Activated CD4-positive, alpha-beta T cell treated with anti-CD3 and anti-CD28 coated beads, Interleukin-2, Interleukin-6, amounts not matched to agents 100 ng/mL and 50 ng/mL, durations not matched to agents 16 hours and 8 hours (primary cell): ENCODE data around the gene MTHFD2.
"Not testable (repeated sequence)": the region's sequence is repeated elsewhere in the genome, so short reads cannot be mapped to it uniquely, and the experiment has no call there.

Source experiments
- DNase-seq: peaks from one replicate; pipeline ENCODE4 v3.0.0-alpha.2; 2020

The MTHFD2 gene

DNA sequence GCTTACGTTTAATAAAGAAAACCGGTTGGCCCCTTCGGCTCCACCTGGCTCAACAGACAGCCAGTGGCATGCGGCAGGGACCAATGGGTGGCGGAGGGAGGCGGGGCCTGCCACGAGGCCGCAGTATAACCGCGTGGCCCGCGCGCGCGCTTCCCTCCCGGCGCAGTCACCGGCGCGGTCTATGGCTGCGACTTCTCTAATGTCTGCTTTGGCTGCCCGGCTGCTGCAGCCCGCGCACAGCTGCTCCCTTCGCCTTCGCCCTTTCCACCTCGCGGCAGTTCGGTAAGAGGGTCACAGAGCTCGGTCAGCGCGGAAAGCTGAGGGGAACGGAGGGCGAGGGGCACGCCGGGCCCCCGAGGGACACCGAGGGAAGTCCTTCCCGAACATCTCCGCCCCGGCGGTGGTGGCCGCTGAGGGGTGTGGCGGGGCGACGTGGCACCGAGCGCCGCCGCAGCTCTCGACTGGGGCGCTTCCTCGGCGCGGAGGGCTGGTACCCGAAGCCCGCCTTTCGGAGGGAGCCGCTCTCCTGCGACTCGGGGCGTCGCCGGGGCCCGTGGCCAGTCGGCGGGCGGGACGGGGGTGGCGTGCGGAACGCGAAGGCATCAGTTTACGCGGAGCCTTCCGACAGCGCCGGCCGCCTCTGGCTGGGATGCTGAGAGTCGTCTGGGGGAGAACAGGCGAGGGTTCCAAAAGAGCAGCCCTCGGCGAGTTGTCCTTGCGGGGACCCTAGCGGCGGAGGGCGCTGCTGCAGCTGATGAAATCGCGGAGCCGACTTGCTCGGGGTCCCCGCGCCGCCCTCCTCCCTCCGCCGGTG, at the start of gene MTHFD2:
Gene MTHFD2 (plus strand): TSS at position 155 of the 814 bp plus-strand sequence. CDS start 27 bp downstream, at position 182.
- peak; percentile 97 for DNase-seq

DNA sequence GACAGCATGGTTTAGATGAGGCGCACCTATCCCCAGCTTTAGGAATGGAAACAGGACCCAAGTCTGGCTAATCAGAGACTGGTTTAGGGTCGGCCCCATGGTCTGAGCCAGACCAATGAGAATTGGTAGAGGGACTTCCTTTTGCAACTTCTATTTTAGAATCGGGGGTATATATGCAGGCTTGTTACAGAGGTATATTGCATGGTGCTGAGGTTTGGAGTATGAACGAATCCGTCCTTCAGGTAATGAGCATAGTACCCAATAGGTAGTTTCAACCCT, 49.2 kb upstream of the MTHFD2 start:
- no peak for DNase-seq

DNA sequence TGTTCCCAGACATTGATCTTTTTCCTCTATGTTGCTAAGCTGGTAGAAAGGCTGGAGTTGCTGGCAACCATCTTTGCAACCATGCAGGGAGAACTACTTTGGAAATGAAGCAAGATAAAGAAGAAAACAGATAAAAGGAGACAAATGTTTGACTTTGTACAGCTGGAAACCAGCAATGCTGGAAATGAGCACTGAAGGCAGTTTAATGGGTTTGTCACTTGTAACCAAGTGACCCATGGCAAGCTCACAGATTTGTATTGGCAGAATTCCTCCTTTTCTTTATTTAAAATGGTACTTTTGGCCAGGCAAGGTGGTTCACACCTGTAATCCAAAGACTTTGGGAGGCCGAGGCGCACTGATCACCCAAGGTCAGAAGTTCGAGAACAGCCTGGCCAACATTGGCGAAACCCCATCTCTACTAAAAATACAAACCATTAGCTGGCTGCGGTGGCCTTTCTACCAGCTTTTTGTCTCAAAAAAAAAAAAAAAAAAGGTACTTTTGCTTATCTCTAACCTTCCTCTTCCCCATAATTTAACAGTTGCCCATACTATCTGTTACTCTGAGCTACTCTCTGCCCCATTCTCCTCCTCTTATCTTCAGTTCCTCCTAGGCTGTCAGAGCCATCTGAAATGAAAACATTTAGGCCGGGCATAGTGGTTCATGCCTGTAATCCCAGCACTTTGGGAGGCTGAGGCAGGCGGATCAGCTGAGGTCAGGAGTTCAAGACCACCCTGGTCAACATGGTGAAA, 48.7 kb upstream of the MTHFD2 start:
- DNase-seq = no peak

DNA sequence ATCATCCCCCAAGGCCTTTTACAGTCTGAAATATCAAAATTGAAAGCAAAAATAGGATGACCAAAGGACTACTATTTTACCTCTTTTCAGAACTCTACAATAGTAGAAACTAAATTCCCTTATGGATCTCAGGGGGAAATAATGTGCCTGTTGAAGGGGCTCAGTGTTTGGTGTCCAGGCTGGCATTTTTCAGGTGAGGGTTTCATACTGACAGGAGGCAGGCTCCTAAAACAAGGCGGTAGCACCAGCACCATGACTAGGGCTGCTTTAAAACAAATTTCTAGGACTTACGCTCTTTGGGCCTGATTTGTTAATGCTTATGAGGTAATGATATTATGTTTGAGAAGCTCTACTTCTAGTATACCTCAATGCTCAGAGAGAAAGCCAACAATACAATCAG, 45.5 kb upstream of the MTHFD2 start:
- no peak for DNase-seq

DNA sequence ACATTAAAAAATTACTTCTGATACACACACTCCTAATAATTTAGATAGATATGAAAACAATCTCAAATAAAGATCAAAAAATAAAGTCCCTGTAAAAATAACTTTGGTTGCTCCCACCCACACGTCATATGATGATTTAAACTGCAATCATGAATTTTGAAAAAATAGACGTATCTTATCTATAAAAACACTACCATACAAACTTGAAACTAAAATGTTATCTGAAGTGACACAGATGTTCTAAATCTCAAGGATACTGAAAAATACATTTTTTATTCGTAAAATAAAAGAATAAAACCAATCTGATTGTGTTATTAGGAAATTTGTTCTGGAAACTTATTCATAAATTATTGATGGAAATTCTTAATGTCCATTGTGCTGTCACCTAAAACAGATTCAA, 42.6 kb upstream of the MTHFD2 start:
- no peak for DNase-seq

DNA sequence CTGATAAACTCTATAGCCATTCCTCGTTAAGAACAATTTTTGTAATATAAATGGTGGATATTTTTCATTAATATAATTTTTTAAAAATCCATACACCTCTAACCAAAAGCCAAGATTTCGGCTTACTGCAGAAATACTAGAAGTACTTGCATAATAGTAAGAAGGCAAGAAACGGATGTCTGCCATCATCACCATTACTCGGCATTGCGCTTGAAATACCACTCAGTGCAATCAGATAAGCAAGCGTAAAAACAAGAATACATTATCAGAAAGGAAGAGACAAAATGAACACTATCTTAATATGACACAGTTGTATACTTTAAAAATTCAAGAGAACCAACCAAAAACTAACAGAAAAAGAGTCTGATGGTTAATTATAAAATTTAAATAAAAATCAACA, 35.5 kb upstream of the MTHFD2 start:
- DNase-seq = no peak

DNA sequence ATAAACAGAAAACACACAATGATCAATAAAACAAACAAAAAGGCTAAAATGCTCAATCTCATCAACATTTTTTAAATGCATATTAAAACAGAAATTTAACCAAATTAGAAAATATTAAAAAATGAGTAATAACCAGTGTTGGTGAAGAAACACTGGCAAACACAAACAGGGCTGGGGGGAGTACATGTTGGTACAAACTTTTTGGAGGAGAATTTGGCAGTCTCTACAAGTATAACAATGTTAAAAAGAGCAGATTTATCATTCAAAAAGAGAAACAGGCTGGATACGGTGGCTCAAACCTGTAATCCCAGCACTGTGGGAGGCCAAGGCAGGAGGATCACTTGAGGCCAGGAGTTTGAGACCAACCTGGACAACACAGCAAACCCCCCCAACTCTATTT, 33.7 kb upstream of the MTHFD2 start:
- no peak for DNase-seq

DNA sequence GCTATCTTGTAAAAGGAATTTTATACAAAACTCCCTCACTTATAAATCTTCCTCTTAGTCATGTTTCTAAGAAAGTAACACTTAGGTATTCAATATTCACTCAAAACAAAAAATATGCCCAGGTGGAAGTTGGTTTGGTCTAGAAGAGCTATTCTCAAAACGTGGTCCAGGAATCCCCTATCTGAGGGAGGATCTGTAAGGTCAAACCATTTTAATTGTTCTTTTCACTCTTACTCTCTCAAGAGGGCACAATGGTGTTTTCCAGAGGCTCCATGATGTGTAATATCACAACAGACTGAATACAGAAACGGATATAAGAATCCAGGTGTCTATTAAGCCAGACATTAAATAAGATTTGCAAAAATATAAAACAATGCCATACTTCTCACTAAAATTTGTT, 29.7 kb upstream of the MTHFD2 start:
- peak; percentile 27 for DNase-seq

DNA sequence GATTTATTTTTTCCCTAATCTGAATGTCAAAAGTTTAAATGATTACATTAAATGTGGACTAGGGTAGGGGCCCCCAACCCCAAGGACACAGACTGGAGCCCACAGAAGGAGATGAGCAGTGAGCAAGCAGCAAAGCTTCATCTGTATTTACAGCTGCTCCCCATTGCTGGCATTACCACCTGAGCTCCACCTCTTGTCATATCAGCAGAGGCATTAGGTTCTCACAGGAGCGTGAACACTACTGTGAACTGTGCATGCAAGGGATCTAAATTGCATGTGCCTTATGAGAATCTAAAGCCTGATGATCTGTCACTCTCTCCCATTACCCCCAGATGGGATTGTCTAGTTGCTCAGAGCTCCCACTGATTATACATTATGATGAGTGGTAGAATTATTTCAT, 23.5 kb upstream of the MTHFD2 start:
- no peak for DNase-seq

DNA sequence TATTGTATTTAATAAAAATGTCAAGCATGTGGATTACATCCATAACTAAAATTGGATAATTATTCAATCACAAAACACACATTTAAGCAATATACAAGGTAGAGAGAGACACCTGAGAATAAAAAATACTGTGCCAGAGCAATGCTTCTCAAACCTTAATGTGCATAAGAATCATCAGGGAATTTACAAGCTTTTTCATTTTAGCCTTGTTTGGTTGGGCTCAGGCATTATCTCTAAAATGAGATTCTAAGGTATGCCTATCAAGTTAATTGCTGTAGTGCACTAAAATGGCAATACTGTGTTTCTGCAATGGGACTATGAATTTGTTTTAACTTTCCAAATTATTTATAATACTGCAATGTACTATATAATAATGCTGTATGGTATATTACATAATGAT, 20.7 kb upstream of the MTHFD2 start:
- DNase-seq = no peak

DNA sequence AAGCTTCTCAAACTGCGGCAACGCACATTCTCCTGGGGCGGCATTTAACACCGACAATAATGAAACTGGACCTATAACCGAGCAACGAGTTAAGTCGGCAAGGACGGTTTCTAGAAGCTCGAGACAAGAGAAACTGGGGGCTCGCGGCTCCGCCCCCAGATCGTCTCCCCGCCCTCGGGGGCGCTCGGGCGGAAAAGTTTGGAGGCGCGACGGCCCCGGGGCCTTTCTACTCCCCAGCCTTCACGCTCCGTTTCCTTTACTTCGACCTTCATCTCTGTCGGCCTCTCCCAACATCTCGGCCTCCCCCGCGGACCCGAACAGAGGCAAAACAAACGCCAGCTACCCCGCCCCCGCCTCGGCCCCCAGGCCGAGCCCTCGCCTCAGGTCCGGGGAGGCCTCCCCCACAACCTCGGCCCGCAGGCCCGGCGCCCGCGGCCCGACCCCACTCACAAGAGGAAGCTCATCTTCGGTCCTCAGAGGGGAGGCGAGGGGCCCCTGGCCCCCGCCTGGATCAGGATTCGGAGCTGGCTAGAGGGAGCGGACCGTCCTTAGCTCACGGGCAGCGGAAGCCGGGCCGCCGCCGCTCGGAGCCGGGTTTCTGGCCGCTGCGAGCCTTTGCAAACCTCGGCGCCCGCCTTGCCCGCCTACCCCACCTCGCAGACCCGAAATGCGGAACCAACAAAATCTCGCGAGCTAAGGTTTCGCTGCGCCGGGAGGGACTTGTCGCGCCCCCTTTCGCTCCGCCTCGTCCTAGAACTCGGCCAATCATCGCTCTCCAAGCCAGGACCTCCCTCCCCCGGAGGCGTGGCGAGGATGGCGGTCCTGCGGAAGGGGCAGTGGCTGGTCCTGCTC, 20.0 kb upstream of the MTHFD2 start, which contains the start of gene MOB1A:
Gene MOB1A (minus strand): TSS at position 669 of the 852 bp plus-strand sequence. CDS start 205 bp downstream, at position 464.
- peak; percentile 99 for DNase-seq

DNA sequence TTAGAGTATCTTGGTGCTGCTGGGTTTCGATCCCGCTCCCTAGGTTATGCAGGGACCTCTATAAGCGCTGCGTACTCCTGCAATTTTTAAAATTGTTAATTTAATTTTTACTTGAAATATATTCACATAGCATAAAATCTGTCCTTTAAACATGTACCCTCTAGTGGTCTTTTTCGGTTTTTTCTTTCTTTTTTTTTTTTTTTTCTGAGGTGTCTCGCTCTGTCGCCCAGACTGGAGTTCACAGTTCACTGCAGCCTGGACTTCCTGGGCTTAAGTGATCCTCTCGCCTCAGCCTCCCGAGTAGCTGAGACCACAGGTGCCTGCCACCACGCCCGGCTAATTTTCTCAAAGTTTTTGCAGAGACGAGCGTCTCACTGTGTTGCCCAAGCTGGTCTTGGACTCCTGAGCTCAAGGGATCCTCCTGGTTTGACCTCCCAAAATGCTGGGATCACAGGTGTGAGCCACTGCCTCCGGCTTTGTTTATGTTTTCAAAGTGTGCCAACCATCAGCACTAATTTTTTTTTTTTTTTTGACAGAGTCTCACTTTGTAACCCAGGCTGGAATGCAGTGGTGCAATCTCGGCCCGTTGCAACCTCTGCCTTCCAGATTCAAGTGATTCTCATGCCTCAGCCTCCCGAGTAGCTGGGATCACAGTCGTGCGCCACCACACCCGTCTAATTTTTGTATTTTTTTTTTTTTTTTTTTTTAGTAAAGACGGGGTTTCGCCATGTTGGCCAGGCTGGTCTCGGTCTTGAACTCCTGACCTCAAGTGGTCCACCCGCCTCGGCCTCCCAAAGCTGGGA, 19.2 kb upstream of the MTHFD2 start:
- DNase-seq = no peak

DNA sequence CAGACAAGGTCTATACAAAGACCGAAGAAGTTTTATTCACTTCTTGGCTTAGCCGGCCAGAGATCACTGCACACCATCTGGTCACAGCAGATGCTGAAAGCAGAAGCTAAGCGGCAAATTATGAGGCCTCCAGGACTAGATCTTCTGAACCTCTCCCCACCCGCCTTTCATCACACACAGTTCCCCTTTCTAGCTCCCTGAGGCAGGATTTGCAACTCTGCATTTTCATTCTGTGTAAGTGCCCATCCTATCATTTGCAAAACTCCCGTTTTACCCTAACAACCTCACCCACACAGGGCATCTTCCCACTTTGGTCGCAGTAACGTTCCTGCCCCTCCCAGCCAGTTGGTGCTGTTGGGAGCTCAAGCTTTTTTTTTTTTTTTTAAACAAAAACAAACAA, 16.7 kb upstream of the MTHFD2 start:
- DNase-seq = peak; percentile 54

DNA sequence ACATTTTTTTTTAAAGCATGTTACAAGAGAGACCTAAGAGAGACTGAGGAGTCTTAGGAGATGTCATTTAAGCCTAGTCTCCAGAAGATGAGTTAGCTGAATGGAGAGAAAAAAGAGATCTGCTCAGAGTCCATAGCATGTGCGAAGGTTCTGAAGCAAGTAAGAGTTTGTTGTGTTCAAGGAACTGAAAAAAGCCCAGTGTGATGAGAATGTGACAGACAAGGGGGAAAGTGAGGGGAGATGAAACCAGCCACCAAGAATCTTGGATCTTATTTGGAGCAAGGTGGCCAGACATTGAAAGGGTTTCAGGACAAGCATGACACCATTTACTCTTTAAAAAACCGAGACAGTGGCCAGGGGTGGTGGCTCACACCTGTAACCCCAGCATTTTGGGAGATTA, 14.5 kb upstream of the MTHFD2 start:
- DNase-seq = no peak

DNA sequence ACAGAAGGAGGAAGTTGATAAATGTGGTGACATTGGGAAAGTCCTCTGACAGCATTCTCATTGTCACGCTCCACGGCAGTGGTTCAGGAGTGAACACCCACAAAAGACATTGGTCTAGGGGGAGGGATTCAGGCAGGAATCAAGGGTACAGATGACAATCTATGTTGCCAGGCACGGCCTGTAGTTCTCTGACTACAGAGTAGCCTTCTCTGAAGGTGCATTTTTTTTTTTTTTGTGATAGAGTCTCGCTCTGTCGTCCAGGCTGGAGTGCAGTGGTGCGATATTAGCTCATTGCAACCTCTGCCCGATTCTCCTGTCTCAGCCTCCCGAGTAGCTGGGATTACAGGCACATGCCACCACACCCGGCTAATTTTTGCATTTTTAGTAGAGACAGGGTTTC, 12.4 kb upstream of the MTHFD2 start:
- DNase-seq = peak; percentile 79

DNA sequence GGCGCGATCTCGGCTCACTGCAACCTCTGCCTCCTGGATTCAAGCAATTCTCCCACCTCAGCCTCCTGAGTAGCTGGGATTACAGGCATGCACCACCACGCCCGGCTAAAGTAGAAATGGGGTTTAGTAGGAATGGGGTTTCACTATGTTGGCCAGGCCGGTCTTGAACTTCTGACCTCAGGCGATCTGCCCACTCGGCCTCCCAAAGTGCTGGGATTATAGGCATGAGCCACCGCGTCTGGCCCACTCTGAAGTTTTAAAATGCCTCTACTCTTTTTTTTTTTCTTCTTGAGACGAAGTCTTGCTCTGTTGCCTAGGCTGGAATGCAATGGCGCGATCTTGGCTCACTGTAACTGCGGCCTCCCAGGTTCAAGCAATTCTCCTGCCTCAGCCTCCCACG, 11.7 kb upstream of the MTHFD2 start:
- DNase-seq = not testable (repeated sequence)

DNA sequence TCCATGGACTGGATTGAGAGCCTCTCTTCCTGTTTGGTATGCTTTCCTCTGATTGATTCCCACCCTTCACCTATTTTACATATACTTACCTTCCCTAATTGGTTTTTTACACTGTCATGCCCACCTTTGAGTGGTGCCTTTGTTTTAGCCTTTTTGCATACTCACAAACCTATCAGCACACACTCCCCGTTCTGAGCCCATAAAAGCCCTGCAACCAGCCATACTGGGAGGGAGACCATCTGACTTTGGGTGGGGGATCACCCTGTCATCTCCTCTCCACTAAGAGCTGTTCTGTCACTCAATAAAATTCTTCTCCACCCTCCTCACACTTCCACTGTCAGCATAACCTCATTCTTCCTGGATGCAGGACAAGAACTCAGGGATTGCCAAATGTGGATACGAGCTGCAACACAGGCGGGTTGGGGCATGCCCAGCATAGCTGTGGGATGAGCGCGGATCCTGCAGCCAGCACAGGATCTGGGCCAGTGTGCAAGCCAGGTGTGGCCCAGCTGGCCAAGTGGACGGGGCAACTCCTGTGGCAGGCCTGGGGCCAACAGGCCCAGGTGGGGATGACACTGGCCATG, 10.3 kb upstream of the MTHFD2 start:
- DNase-seq = no peak

DNA sequence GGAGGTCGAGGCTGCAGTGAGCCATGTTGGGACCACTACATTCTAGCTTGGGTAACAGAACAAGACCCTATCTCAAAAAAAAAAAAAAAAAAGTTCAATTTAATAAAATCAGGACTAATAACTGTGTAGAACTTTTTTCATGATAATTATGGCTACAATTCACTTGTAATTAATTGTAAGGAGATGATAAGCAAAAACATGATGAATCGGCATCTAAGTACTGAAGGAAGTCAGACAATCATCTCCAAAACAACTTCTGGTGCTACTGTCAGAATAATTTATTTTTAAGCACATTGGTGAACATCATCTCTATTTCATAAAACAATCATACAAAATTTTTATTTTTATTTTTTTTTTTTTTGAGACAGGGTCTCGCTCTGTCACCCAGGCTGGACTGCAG, 9.7 kb upstream of the MTHFD2 start:
- DNase-seq = no peak

DNA sequence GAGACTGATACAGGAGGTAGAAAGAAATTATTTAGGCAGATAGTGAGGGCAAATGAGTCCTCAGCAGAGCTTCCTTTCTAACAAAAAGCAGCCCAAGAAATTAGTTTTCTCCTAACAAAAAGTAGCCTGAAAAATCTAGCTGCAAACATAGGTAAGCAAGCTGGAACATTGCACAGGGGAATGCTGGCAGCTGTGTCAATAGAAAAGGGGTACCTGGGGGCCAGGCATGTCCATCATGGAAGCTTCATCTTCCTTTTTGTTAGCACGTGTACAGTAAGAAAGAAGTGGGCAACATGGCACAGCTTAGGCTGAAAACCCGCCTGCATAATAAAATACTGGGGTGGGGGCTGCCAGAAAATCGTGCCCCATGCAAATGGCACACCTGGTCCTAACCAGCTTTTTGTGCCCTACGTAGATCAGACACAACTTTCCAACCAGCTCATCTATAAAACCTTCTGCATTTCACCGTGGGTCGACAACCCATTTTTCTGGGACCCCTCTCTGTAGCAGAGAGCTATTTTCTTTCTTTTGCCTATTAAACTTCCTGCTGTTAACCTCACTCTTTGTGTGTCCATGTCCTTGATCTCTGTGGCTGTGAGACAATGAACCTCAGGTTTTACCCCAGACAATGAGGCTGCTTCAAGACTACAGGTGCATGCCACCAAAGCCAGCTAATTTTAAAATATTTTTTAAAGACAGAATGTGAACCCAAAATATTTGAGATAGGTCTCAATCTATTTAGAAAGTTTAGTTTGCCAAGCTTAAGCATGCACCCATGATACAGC, 6.6 kb upstream of the MTHFD2 start:
- DNase-seq = no peak

DNA sequence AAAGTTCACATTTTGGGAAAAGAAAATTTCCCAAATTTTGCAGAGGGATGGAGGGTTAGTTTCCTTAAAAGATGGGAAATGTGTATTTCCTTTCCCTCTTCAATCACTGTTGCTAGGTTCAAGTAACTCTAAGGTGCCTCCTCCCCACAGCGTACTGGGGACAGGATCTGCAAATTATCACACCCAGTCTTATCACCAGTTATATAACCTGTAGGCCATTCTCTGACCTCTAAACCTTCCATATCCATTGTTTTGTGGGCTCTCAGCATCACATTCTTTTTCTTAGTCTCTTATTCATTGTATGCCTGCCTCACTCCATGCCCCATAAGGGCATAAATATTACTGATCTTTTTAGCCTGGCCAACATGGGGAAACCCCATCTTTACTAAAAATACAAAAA, 3.6 kb upstream of the MTHFD2 start:
- no peak for DNase-seq

DNA sequence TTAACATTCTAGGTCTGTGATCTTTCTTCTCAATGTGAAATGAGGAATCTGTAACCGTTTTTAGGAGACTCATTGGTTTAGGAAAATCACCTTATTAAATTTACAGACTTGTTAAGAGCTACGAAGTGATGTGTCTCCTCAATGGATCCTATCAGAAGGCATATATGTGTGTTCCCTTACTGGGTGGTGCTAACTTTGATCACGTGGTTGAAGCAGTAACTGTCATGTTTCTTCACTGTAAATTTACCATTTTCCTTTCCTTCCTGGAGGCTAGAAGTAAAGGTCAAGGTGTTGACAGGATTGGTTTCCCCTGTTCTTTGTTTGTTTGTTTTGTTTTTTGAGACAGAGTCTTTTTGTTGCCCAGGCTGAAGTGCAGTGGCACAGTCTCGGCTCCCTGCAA, 1.4 kb upstream of the MTHFD2 start:
- no peak for DNase-seq
